Limb (tissue), 2 donors: ENCODE data around the gene GNA15.
A peak's percentile ranks its signal among the peaks of the same experiment; 100 is the strongest.

Source experiments
- DNase-seq, 2 donors: peaks; one replicate each; pipeline ENCODE4 v3.0.0-alpha.2; 2016; ENCODE audit errors: extremely low spot score in 2 of 2

Gene GNA15

DNA sequence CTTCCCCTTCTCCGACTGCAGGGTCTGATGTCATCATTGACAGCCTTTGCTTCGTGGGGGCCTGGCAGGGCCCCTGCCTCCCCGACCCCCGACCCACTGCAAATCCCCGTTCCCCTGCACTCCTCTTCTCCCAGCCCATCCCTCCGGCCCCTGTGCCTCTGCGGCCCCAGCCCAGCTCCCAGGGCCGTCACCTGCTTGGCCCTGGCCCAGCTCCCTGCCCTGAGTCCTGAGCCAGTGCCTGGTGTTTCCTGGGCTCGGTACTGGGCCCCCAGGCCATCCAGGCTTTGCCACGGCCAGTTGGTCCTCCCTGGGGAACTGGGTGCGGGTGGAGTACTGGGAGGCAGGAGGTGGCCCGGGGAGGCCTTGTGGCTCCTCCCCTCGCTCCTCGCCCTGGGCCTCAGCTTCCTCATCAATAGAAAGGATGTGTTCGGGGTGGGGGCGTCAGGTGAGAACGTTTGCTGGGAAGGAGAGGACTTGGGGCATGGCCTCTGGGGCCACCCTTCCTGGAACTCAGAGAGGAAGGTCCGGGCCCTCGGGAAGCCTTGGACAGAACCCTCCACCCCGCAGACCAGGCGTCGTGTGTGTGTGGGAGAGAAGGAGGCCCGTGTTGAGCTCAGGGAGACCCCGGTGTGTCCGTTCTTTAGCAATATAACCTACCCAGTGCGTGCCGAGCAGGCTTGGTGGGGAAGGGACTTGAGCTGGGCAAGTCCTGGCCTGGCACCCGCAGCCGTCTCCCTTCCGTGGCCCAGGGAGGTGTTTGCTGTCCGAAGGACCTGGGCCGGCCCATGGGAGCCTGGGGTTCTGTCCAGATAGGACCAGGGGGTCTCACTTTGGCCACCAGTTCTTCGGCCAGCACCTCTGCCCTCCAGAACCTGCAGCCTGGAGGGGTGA lies 72.7 kb downstream of the GNA15 start:
- no peak for DNase-seq

DNA sequence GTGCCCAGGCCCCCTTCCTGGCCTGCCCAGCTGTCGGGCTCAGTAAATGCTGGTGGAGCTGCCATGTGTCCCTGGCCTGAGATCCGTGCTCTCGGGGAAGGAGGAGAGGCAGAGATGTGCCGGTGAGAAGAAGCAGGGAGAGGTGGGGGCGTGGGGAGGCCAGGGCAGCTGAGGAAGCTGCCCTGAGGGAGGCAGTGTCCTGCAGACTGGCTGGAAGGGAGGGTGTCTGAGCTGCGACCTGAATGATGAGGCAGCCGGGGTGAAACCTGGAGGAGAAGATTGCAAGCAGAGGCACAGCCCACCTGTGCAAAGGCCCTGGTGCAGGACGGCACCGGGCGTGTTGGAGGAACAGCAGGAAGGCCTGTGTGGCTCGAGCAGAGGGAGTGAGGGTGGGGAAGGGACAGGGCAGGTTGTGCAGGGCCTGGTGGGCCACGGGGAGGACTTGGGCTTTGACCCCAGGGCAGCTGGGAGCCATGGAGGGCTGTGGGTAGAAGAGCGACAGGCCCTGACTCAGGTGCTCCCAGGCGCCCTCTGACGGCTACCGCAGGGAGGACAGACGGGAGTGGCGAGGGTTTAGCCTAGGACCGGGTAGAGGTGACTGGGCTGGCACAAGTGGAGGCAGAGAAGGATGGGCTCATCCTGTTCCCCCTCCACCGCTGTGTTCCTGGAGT lies 74.6 kb downstream of the GNA15 start:
- DNase-seq = peak in 1 of 2 donors; percentile 63

DNA sequence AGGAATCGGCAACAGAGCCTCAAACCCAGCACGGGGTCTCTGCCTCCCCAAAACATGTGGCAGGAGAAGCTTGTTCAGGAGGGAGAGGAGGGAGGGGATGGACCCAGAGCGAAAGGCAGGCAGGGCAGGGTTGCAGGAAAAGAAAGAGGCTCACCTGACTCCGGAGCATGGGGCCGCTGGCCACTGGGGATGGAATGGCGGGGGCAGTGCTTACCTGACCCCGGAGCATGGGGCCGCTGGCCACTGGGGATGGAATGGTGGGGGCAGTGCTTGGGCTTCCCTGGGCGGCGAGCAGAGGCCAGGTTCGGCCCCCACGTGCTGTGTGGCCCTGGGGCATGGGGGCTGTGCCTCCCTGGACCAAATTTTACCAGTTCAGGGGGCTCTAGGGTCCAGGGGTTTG lies 75.4 kb downstream of the GNA15 start:
- DNase-seq = no peak

DNA sequence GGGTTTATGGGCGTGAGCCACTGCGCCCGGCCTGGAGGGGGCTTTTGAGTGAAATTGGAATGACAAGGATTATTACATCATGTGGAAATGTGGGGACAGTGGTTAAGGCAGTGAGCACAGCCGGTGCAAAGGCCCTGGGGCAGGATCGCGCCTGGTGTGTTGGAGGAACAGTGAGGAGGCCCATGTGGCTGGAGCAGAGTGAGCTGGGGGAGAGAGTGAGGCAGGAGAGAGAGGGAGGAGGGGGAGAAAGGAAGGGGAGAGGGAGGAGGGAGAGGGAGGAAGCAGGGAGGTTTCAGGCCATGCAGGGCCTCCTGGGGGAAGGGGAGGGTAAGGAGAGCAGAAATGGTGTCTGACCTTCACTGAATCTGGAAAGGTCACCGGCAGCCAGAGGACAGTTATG lies 77.3 kb downstream of the GNA15 start:
- no peak for DNase-seq
